ENCODE measurements around the gene PPIP5K2. TPM values are rescaled to one million over a fixed set of nuclear protein-coding genes. Genes with fewer than 3 reads are reported as not detected.
"Not testable (repeated sequence)": the region's sequence is repeated elsewhere in the genome, so short reads cannot be mapped to it uniquely, and the experiment has no call there.

PPIP5K2 gene
- total RNA-seq, 1 donor from 2014 or later: 64.4 TPM

- no peak overlapping the region for H3K27ac Mint-ChIP-seq (ENCODE audit: unreplicated experiment)
- TF ChIP-seq CTCF (IDR thresholded peaks at IDR 0.05): no peak
- no peak overlapping the region for H3K4me3 Mint-ChIP-seq (ENCODE audit: unreplicated experiment)
- peaks cover 41% of the 10 kb centered on the region for H3K4me1 Mint-ChIP-seq (ENCODE audit: unreplicated experiment)
- H3K36me3 Mint-ChIP-seq (ENCODE audit: unreplicated experiment): no peaks in the 10 kb centered on the region
- no peak for DNase-seq (ENCODE audit: extremely low spot score, unreplicated experiment)
- H3K9me3 Mint-ChIP-seq (ENCODE audit: unreplicated experiment): peaks cover 6% of the 10 kb centered on the region
- H3K27me3 Mint-ChIP-seq (ENCODE audit: unreplicated experiment): no peaks in the 10 kb centered on the region
Measured at GRCh38 chr5:103216697-103217096, 96.6 kb downstream of the PPIP5K2 start.

- DNase-seq (ENCODE audit: extremely low spot score, unreplicated experiment): no peak
- Mint-ChIP-seq H3K4me3 (ENCODE audit: unreplicated experiment) (no peak overlapping the region), H3K36me3 (ENCODE audit: unreplicated experiment) (no peaks in the 10 kb centered on the region), H3K4me1 (ENCODE audit: unreplicated experiment) (peaks cover 37% of the 10 kb centered on the region), H3K27ac (ENCODE audit: unreplicated experiment) (peak overlapping the region; percentile 29), H3K9me3 (ENCODE audit: unreplicated experiment) (peaks cover 6% of the 10 kb centered on the region), H3K27me3 (ENCODE audit: unreplicated experiment) (no peaks in the 10 kb centered on the region)
- TF ChIP-seq CTCF (IDR thresholded peaks at IDR 0.05): no peak
Measured at GRCh38 chr5:103217101-103217500, 97.0 kb downstream of the PPIP5K2 start.

GRCh38 chr5:103218164-103218563, 98.1 kb downstream of the PPIP5K2 start:
- Mint-ChIP-seq H3K4me1 (ENCODE audit: unreplicated experiment) (peaks cover 28% of the 10 kb centered on the region), H3K27ac (ENCODE audit: unreplicated experiment) (peak overlapping the region; percentile 44), H3K36me3 (ENCODE audit: unreplicated experiment) (no peaks in the 10 kb centered on the region), H3K4me3 (ENCODE audit: unreplicated experiment) (no peak overlapping the region), H3K9me3 (ENCODE audit: unreplicated experiment) (peaks cover 6% of the 10 kb centered on the region), H3K27me3 (ENCODE audit: unreplicated experiment) (no peaks in the 10 kb centered on the region)
- no peak for DNase-seq (ENCODE audit: extremely low spot score, unreplicated experiment)
- TF ChIP-seq CTCF (IDR thresholded peaks at IDR 0.05): no peak

GRCh38 chr5:103219074-103219473, 99.0 kb downstream of the PPIP5K2 start:
- H3K36me3 Mint-ChIP-seq (ENCODE audit: unreplicated experiment); H3K27ac Mint-ChIP-seq (ENCODE audit: unreplicated experiment); H3K27me3 Mint-ChIP-seq (ENCODE audit: unreplicated experiment); H3K9me3 Mint-ChIP-seq (ENCODE audit: unreplicated experiment); DNase-seq (ENCODE audit: extremely low spot score, unreplicated experiment); H3K4me3 Mint-ChIP-seq (ENCODE audit: unreplicated experiment): not testable (repeated sequence)
- H3K4me1 Mint-ChIP-seq (ENCODE audit: unreplicated experiment): peaks cover 20% of the 10 kb centered on the region

- Mint-ChIP-seq H3K27me3 (ENCODE audit: unreplicated experiment) (no peaks in the 10 kb centered on the region), H3K36me3 (ENCODE audit: unreplicated experiment) (peaks cover 2% of the 10 kb centered on the region), H3K4me1 (ENCODE audit: unreplicated experiment) (peaks cover 6% of the 10 kb centered on the region), H3K9me3 (ENCODE audit: unreplicated experiment) (peaks cover 6% of the 10 kb centered on the region), H3K4me3 (ENCODE audit: unreplicated experiment) (no peak overlapping the region), H3K27ac (ENCODE audit: unreplicated experiment) (no peak overlapping the region)
- TF ChIP-seq CTCF (IDR thresholded peaks at IDR 0.05): no peak
- no peak for DNase-seq (ENCODE audit: extremely low spot score, unreplicated experiment)
Measured at GRCh38 chr5:103223031-103223955, 103.2 kb downstream of the PPIP5K2 start.
